Neural cell (in vitro differentiated cells): ENCODE measurements around the gene MYO18A.

Source experiments
- CTCF ChIP-seq: fragments of 450-650 bp; IDR thresholded peaks from 2 replicates; pipeline ENCODE4 v1.5.1; 2014; ENCODE audit warnings: antibody characterized with exemption, mild to moderate bottlenecking, moderate library complexity; ENCODE audit not compliant: poor library complexity, severe bottlenecking
- EP300 ChIP-seq: fragments of 450-650 bp; conservative IDR thresholded peaks from 2 replicates; pipeline ENCODE4 v1.6.1; 2014; ENCODE audit warnings: antibody characterized with exemption, mild to moderate bottlenecking, moderate library complexity; ENCODE audit not compliant: poor library complexity, severe bottlenecking
- EZH2 ChIP-seq: fragments of 200-600, 300-800 bp; shearing (Covaris generic), sonication (generic); IDR thresholded peaks from 2 replicates; pipeline ENCODE4 v1.6.1; 2014; ENCODE audit warnings: antibody characterized with exemption, low read length, borderline replicate concordance, mild to moderate bottlenecking; ENCODE audit not compliant: insufficient read depth, poor library complexity, severe bottlenecking
- POLR2AphosphoS5 ChIP-seq: IDR thresholded peaks from 2 replicates; pipeline ENCODE4 v1.6.1; 2012
- RAD21 ChIP-seq: fragments of 450-650 bp; conservative IDR thresholded peaks from 2 replicates; pipeline ENCODE4 v1.6.1; 2014; ENCODE audit warnings: antibody characterized with exemption, mild to moderate bottlenecking, moderate library complexity
- REST ChIP-seq: IDR thresholded peaks from 2 replicates; pipeline ENCODE4 v1.6.1; 2012; ENCODE audit warnings: borderline replicate concordance
- SMC3 ChIP-seq: fragments of 450-650 bp; conservative IDR thresholded peaks from 2 replicates; pipeline ENCODE4 v1.6.1; 2014; ENCODE audit warnings: antibody characterized with exemption, mild to moderate bottlenecking, moderate library complexity; ENCODE audit not compliant: poor library complexity
- TAF1 ChIP-seq: IDR thresholded peaks from 2 replicates; pipeline ENCODE4 v1.6.1; 2012; ENCODE audit warnings: low read depth

GRCh38 chr17:29215717-29216116 is 35.5 kb upstream of the MYO18A start:
- TF ChIP-seq EZH2: no peak
- no peak for TF ChIP-seq CTCF
- no peak for TF ChIP-seq EP300
- TF ChIP-seq RAD21: no peak
- TF ChIP-seq POLR2AphosphoS5: no peak
- TF ChIP-seq REST: no peak
- no peak for TF ChIP-seq SMC3
- TF ChIP-seq TAF1: no peak
